ENCODE results near the gene JCHAIN.

JCHAIN gene

DNA sequence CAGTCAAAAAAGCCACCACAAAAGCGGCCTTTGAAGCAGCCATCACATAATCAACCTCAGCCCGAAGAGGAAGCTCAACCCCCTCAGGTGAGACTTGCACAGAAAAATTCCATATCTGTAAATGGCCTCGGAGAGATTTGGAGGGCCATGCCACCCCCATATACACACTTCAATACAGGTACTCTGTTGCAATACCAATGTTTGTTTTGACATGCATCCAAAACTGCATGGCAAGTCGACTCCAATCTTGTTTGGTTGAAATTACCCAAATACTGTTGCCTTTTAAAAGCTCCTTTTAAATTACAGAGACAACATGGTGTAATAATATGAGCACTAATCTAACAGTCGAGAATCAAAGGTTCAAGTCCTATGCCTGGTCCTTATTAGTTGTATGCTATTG is 31.8 kb downstream of the JCHAIN start:
- no peak for DNase-seq

DNA sequence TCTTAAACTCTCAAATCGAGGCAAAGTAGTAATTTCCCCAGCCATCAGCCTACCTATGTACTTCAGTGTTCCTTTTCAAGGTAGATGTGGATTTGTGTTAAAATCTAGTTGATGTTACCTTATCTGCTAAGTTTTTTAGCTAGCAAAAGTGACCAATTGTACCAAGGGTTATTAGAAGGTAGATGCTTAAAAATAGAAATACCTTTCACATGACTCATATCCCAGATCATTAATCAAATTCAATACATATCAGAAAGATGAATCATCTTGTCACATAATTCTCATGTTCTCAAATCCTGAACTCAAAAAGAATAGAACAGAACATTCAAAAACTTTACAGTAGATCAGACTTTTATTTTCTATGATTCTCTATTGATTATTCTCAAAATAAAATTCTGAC is 34.3 kb downstream of the JCHAIN start:
- DNase-seq = no peak

DNA sequence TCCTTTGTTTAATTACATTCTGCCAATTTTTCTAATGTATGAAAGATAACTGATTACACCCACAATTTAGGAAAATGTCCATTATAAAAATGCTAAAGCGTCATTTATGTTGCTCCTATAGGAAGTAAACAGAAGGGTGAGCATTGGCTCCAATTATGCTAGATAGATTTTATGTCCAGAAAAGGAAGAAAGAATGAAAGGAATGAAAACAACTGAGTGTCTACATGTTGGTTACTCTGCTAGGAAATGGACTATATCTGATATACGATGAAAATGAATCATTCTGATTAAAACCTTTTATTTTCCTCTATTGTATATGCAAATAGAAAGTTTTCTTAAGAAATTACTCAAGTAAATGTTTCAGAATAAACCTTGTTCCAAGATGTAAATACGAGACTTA is 36.1 kb downstream of the JCHAIN start:
- no peak for DNase-seq

DNA sequence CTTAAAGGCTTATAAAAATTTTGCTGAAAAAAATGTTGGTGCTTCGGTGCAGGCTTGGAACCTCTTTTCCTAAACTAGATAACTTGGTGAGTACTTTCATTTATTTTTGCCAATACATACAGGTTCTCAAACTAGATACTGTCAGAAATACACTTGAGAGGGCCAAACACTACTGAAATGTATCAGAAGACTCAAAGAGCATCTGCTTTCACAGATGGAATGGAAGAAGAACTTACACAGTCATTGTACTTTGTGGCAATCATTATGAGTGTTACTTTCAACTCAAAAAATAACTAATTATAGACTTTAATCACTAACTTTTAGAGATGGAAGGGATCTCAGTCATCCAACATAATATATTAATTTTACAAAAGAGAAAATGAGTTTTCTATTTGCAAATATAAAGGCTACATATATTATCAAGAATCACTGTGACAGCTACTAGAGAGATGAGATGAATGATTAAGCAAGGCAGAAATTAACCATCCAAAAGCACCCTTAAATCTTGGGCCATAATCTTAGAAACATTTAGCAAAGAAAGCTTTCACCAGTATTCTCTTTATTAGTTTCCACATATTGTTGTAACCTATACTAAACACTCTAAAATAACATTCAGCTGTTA is 36.7 kb downstream of the JCHAIN start:
- DNase-seq = no peak

DNA sequence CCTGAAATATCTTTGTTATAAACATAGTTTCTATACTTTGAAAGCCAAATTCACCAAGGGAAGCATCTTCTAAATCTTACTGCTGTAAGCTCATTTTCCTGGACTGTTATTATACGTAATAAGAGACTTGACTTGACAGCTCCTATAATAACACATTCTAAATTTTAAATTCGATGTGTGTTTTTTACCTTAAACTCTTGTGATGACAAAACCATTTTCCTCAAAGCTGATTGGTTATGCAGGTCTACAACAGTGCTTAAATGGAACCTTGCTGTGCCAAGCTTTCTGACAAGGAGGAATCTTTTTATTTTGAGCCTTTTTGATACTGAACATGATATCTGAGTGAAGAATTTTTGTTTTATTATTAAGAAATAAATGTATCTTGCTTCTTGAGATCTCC is 37.9 kb downstream of the JCHAIN start, which contains the start of gene ENAM:
Gene ENAM, plus strand, starts transcription at position 301 of the 400 bp plus-strand sequence. CDS start 757 bp downstream, outside the sequence.
- no peak for DNase-seq

DNA sequence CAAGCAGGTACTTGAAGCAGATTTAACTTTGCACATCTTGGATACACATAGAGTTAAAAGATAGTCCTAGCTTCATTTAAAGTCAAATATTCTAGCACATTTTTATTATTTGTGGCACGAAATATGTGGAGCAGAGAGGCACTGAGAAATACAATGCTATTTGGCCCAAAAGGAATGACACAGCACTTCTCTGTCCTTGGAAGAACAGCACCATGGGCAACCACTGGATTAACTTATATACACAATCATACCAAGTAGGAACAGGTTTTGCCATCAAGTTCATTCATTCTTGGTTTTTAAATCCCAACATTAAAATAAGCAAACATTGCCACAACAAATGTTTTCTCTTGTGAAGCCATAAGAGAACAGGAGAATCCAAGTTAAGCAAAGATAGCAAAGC is 38.7 kb downstream of the JCHAIN start:
- no peak for DNase-seq

DNA sequence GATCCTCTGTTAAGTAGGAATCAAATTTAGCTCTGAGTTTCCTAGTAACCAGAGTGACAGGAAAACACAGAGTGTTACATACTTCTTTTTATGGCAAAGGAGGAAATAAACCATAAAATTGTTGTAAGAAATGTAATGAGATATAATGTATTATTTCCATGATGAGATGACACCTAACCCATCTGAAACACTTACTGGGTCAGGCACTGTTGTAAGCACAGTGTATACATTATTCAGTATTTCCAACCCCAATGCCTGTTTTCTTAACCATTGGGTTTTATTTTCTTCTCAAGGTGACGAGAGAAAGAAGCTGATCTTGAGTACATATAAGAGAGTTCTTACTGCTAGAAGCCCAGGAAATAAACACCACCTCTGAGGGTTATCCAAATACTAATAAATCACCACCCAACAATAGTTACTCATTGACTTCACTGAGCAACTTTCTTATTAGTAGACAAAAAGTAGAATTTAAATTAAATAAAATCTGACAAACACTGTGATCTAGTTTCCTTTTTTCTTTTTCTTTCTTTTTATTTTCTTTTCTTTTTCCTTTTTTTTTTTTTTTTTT is 42.0 kb downstream of the JCHAIN start:
- DNase-seq = no peak

DNA sequence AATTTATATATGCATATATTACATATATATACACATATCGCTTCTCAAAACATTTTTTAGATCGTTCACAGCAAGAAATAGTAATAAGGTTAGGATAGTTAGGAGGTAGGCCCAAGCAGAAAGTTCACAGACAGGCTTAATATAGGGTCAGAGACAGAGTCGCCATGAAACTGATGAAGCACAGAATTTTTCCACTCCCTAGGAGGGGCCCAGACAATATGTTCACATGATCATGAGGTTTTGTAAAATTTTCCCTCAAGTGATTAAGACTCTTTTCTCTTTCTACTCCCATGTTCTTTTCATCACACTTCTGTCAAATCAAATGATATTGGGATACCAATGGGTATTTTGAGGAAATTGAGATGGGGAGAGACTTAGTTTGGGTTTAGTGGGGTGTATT is 43.0 kb downstream of the JCHAIN start:
- DNase-seq = no peak

DNA sequence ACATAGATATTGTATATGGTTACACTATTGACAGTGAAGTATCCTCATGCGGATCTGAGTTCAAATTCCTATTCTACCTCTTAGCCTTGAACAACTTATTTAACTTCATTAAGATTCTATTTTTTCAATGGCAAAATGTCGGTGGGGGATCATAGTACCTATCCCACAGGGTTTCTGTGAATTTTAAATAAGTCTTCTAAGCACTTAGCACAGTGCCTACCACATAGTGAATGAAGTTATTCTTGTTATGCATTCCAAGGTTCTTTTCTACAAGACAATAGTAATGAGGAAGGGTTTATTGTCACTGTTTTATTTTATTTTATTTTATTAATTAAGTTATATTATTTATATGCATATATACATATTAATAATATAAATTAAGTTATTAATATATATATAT is 46.5 kb downstream of the JCHAIN start:
- DNase-seq = no peak

DNA sequence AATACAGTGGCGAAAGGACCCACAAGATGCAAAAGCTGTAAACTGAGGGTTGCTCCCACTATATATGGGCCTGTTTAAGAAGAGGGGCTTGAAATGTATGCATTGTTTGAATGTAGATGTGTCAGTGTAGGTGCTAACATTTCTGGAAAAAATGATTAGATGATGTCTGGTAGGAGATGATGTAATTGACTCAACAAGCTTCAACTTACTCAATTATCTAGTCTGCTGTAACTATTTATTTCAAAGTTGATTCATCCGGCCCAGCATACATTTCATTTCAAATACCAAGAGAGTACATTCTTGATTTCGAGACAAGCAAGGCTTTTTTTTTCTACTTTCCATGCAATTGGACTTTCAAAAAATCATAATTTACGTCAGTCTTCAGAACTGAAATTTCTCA is 47.0 kb downstream of the JCHAIN start:
- no peak for DNase-seq

DNA sequence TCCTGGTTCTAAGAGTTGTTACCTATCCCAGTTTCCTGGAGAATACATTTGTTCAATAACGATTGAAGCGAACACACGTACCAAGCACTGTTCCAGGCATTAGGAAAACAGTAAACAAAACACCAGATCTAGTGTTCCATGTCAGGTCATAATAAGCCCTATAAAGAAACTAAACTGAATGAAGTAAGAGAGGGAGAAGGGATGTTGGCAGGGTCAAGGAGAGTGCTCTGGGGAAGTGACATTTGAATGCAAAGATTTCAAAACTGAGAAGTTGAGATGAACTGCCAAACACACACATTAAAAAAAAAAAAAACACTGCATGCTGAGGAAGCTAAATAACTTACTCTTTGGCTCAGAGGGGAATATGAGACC is 52.1 kb downstream of the JCHAIN start:
- DNase-seq = no peak

DNA sequence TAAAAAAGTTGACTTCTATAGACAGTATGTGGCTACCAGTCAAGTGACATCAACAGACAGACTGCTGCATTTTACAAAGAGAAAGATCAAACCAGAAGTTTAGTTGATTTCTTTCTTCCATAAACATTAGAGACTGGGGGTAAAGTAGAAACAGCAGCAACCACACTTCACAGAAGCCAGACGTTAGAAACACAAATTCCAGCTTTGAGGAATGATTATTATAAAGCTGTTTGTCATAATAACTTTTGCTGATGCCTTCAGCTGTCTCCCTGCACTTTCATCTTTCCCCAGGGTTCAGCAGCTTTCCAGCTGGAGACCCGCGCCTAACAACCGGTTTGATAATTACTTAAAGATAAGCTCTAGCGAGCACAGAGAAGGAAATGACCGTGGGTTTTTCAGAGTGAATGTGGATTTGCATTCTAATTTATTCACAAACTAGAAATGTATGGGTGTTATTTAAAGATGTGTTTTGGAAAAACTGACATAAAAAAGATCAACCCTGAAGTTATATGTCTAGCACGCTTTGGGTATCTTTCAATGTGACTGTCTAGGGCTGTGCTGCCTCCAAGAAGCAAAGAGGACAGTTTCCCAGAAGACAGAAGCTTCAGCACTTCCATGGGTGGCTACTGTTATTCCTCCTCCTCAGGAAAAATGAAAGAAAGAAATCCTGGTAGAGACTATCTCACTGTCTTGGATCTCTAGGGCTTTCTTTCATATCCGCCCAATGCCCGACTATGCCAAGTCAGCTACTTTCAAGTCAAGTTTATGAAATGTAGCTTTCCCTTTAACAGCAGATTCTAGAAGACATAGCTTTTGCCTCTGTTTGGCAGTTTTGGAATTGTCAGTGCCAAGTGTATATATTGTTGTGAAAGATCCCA is 52.8 kb downstream of the JCHAIN start:
- DNase-seq = no peak

DNA sequence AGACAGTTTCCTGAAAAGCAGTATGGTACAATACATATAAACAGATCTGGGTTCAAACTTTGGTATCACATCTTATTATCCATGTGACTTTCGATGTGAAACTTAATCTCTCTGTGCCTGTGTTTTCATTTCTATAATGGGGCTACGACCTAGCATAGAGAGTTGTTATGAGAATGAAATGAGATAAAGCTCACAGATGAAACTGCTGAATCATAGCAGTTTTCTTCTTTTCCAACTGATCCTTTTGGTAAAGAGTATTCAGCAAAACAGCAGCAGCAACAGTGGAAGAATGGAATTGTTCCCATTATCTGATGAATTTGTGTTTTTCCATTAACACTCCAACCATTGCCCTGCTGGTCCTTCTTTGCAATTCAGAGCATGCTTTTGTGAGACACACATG is 58.0 kb downstream of the JCHAIN start:
- no peak for DNase-seq

DNA sequence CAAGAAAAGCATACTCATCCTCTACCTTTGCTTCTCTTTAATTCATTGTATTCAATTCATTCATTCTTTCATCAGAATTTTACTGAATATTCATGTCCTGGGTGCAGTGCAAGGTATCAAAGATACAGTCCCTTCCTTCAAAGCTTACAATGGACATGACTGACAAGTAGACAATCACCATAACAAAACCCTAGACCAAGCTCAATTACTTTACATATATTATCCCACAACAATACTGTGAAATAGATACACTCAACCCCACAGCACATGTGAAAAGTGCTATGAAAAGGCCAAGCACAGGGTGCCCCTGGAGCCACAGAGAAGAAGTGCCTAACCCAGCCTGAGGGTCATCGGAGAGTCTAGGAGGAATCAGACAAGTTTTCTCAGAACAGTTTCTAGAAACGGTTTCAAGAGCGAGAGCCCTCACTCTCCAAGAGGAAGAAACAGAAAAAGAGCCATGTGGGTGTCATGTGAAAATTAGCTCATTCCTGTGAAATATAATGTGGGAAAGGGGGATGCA is 58.9 kb downstream of the JCHAIN start:
- DNase-seq = no peak

DNA sequence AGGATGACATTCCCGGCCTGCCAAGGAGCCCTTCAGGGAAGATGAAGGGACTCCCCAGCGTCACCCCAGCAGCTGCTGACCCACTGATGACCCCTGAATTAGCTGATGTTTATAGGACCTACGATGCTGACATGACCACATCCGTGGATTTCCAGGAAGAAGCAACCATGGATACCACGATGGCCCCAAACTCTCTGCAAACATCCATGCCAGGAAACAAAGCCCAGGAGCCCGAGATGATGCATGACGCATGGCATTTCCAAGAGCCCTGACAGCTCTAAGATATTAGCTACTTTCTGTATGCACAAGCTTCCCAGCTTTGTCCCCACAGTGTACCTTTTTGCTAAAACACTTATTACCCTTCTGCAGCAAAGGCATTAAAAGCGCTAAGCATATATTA is 59.8 kb downstream of the JCHAIN start:
- DNase-seq = no peak

Measured in NCI-H1092 (cell line).